OCI-LY1 (cell line): ENCODE data around the gene TXNRD2.

Source experiments
- H2AFZ ChIP-seq: fragments of 200-600 bp; sonication (generic), shearing (Covaris generic); 2 replicates; pipeline ENCODE4 v1.6.0; 2014; ENCODE audit warnings: antibody characterized with exemption, mild to moderate bottlenecking, low read length
- H3F3A ChIP-seq: fragments of 200-600 bp; sonication (generic), shearing (Covaris generic); 2 replicates; pipeline ENCODE4 v1.6.0; 2014; ENCODE audit warnings: mild to moderate bottlenecking, antibody characterized with exemption, low read length, moderate library complexity; ENCODE audit not compliant: insufficient read depth
- H3K27ac ChIP-seq: fragments of 200-600 bp; sonication (generic); 2 replicates; pipeline ENCODE4 v1.5.1; 2014; ENCODE audit warnings: low read length, mixed run types, mild to moderate bottlenecking, low read depth; ENCODE audit not compliant: poor library complexity, severe bottlenecking
- H3K27me3 ChIP-seq: fragments of 200-600 bp; sonication (generic); 2 replicates; pipeline ENCODE4 v1.6.0; 2014; ENCODE audit warnings: antibody characterized with exemption, mild to moderate bottlenecking, low read length, moderate library complexity; ENCODE audit not compliant: insufficient read depth
- H3K36me3 ChIP-seq: fragments of 200-600 bp; sonication (generic); 2 replicates; pipeline ENCODE4 v1.6.1; 2014; ENCODE audit warnings: mild to moderate bottlenecking, antibody characterized with exemption, low read length, moderate library complexity, mixed read lengths; ENCODE audit not compliant: insufficient read depth
- H3K4me1 ChIP-seq: fragments of 200-600 bp; sonication (generic); 2 replicates; pipeline ENCODE4 v1.5.1; 2014; ENCODE audit warnings: mild to moderate bottlenecking, low read length, moderate library complexity; ENCODE audit not compliant: insufficient read depth, severe bottlenecking
- H3K4me2 ChIP-seq: fragments of 200-600 bp; sonication (generic), shearing (Covaris generic); 2 replicates; pipeline ENCODE4 v1.6.1; 2014; ENCODE audit warnings: low read length
- H3K4me3 ChIP-seq: fragments of 200-600 bp; sonication (generic); 2 replicates; pipeline ENCODE4 v1.5.1; 2014; ENCODE audit warnings: low read length, low read depth, mild to moderate bottlenecking, mixed read lengths; ENCODE audit not compliant: poor library complexity, severe bottlenecking
- H3K79me2 ChIP-seq: fragments of 200-600 bp; shearing (Covaris generic); 2 replicates; pipeline ENCODE4 v1.6.1; 2016; ENCODE audit warnings: mixed run types, low read length, mixed read lengths; ENCODE audit not compliant: insufficient read depth
- H3K9ac ChIP-seq: fragments of 200-600 bp; sonication (generic), shearing (Covaris generic); 2 replicates; pipeline ENCODE4 v1.6.1; 2014; ENCODE audit warnings: mild to moderate bottlenecking, low read length, mixed read lengths
- H3K9me2 ChIP-seq: fragments of 200-600 bp; sonication (generic), shearing (Covaris generic); 2 replicates; pipeline ENCODE4 v1.6.1; 2014; ENCODE audit warnings: low read depth, mild to moderate bottlenecking, low read length, mixed read lengths
- H3K9me3 ChIP-seq: fragments of 200-600 bp; shearing (Covaris generic); 2 replicates; pipeline ENCODE4 v1.6.1; 2014; ENCODE audit warnings: low read length, mixed read lengths
- H4K20me1 ChIP-seq: fragments of 200-600 bp; sonication (generic), shearing (Covaris generic); 2 replicates; pipeline ENCODE4 v1.6.0; 2016; ENCODE audit warnings: mild to moderate bottlenecking, low read length; ENCODE audit not compliant: insufficient read depth
- CTCF ChIP-seq: fragments of 200-600 bp; sonication (generic), shearing (Covaris generic); IDR thresholded peaks from 2 replicates; pipeline ENCODE4 v1.5.1; 2017; ENCODE audit warnings: mild to moderate bottlenecking, antibody characterized with exemption, low read length, moderate library complexity, mixed read lengths
- EZH2 ChIP-seq: fragments of 200-600 bp; sonication (generic), shearing (Covaris generic); IDR thresholded peaks from 2 replicates; pipeline ENCODE4 v1.8.0; 2017; ENCODE audit warnings: borderline replicate concordance, mixed run types, mild to moderate bottlenecking, antibody characterized with exemption, low read length, moderate library complexity, mixed read lengths

Gene TXNRD2

GRCh38 chr22:19916941-19917340, 24.7 kb downstream of the TXNRD2 start:
- Histone ChIP-seq H3K27ac (no peak overlapping the region), H3F3A (no peaks in the 10 kb centered on the region), H3K36me3 (peaks cover 37% of the 10 kb centered on the region), H3K9me2 (no peaks in the 10 kb centered on the region), H3K4me3 (no peak overlapping the region), H3K9ac (no peak overlapping the region), H3K4me2 (no peak overlapping the region), H4K20me1 (no peaks in the 10 kb centered on the region), H3K79me2 (no peaks in the 10 kb centered on the region), H2AFZ (no peak overlapping the region), H3K9me3 (peaks cover 8% of the 10 kb centered on the region), H3K4me1 (no peaks in the 10 kb centered on the region), H3K27me3 (no peaks in the 10 kb centered on the region)
- TF ChIP-seq EZH2 = no peak
- no peak for TF ChIP-seq CTCF

GRCh38 chr22:19916006-19916405, 25.6 kb downstream of the TXNRD2 start:
- no peak overlapping the region for H3K27ac ChIP-seq
- no peak overlapping the region for H3K4me3 ChIP-seq
- no peak overlapping the region for H3K9ac ChIP-seq
- no peak overlapping the region for H2AFZ ChIP-seq
- TF ChIP-seq EZH2 (no peak), CTCF (no peak)
- peaks cover 8% of the 10 kb centered on the region for H3K9me3 ChIP-seq
- H3K4me1 ChIP-seq = no peaks in the 10 kb centered on the region
- H4K20me1 ChIP-seq = no peaks in the 10 kb centered on the region
- no peaks in the 10 kb centered on the region for H3K79me2 ChIP-seq
- H3F3A ChIP-seq = no peaks in the 10 kb centered on the region
- H3K9me2 ChIP-seq = no peaks in the 10 kb centered on the region
- H3K27me3 ChIP-seq = no peaks in the 10 kb centered on the region
- H3K4me2 ChIP-seq = no peak overlapping the region
- peaks cover 37% of the 10 kb centered on the region for H3K36me3 ChIP-seq

GRCh38 chr22:19915287-19915954, 26.2 kb downstream of the TXNRD2 start:
- no peak overlapping the region for H3K4me3 ChIP-seq
- peaks cover 8% of the 10 kb centered on the region for H3K9me3 ChIP-seq
- H3F3A ChIP-seq = no peaks in the 10 kb centered on the region
- H3K4me1 ChIP-seq = no peaks in the 10 kb centered on the region
- H3K36me3 ChIP-seq = peaks cover 37% of the 10 kb centered on the region
- no peak for TF ChIP-seq CTCF
- TF ChIP-seq EZH2 = no peak
- no peaks in the 10 kb centered on the region for H4K20me1 ChIP-seq
- no peak overlapping the region for H3K27ac ChIP-seq
- H3K9me2 ChIP-seq = no peaks in the 10 kb centered on the region
- H3K79me2 ChIP-seq = no peaks in the 10 kb centered on the region
- H3K4me2 ChIP-seq = no peak overlapping the region
- no peaks in the 10 kb centered on the region for H3K27me3 ChIP-seq
- H2AFZ ChIP-seq = no peak overlapping the region
- H3K9ac ChIP-seq = no peak overlapping the region
